ENCODE results near the gene ANKS1B. TPM values are rescaled to one million over a fixed set of nuclear protein-coding genes. Genes with fewer than 3 reads are reported as not detected.

Gene ANKS1B
- total and polyA plus RNA-seq, 4 experiments from 2014 or later: 0.28 to 0.55 TPM; not detected in 2

DNA sequence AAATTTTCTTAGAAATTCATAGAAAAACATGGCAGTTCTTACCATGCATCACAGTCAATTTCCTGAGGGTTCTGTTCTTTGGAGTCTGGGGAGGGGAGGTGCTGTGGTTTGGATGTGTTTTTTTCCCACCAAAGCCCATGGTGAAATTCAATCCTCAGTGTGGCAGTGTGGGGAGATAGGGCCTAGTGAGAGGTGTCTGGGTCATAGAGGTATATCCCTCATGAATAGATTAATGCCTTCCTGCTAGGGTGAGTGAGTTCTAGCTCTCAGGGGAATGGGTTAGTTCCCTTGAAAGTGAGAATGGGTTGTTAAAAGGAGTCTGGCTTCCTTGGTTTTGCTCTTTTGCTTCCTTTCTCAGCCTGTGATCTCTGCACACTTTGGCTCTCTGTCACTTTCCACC lies 1061.9 kb downstream of the ANKS1B start:
- Histone ChIP-seq H3K4me3 (ENCODE audit: low read length in 2 of 2) (no peak overlapping the region), H3K36me3 (ENCODE audit: insufficient read depth, low read length) (no peaks in the 10 kb centered on the region), H3K27me3 (ENCODE audit: insufficient read depth, low read length) (no peaks in the 10 kb centered on the region), H3K27ac (ENCODE audit: low read depth, low read length) (no peak overlapping the region), H3K9me3 (ENCODE audit: control insufficient read depth in 1 of 2, low read length in 2 of 2) (no peaks in the 10 kb centered on the region), H3K4me1 (ENCODE audit: insufficient read depth, low read length) (no peaks in the 10 kb centered on the region)
- Mint-ChIP-seq H3K4me1 (no peaks in the 10 kb centered on the region), H3K27me3 (peaks cover 8 to 19% of the 10 kb centered on the region in 2 donors), H3K9me3 (peaks cover 0 to 6% (median 0%) of the 10 kb centered on the region in 8 donors), H3K36me3 (no peaks in the 10 kb centered on the region), H3K4me3 (no peak overlapping the region), H3K27ac (no peak overlapping the region)
- no peak for DNase-seq
- intact Hi-C loops (cut with micrococcal nuclease): no loop called here
- POLR2A ChIA-PET (ENCODE audit: partially characterized antibody): no interaction called here
- CTCF ChIA-PET (ENCODE audit: partially characterized antibody): no interaction called here

DNA sequence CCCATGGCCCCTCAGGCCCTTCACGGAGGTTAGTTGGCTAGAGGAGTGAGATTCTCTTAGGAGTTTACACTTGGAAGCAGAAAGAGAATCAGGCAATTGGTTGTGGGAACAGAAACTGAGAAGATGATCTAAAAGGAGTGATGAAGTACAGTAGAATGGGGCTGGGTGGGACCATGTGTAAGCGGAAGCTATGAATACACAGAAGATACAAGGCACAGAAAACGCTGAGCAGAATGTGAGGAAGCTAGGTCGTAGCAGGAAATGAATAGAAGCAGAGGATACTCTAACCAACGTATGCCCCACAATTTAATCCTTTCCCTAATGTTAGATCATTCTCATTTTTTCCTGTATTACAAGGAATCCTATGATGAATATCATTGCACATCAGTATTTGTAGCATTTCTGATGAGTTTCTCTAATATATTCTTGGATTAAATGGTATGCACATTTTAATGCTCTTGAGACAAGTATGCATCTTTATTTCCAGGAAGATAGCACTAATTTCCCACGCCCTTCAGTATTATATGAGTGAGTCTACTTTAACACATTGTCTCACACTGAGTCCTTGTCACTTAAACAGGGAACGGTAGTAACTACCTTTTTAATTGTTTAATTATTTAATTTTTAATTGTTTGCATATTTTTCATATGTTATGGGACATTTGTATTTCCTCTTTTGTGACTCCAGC lies 1066.4 kb downstream of the ANKS1B start:
- Histone ChIP-seq H3K27me3 (ENCODE audit: insufficient read depth, low read length) (no peaks in the 10 kb centered on the region), H3K4me1 (ENCODE audit: insufficient read depth, low read length) (no peaks in the 10 kb centered on the region), H3K27ac (ENCODE audit: low read depth, low read length) (no peak overlapping the region), H3K9me3 (ENCODE audit: control insufficient read depth in 1 of 2, low read length in 2 of 2) (no peaks in the 10 kb centered on the region), H3K36me3 (ENCODE audit: insufficient read depth, low read length) (no peaks in the 10 kb centered on the region), H3K4me3 (ENCODE audit: low read length in 2 of 2) (no peak overlapping the region)
- Mint-ChIP-seq H3K4me1 (no peaks in the 10 kb centered on the region), H3K27ac (no peak overlapping the region), H3K4me3 (no peak overlapping the region), H3K36me3 (no peaks in the 10 kb centered on the region), H3K9me3 (peaks cover 0 to 7% (median 0%) of the 10 kb centered on the region in 8 donors), H3K27me3 (peaks cover 8 to 13% of the 10 kb centered on the region in 2 donors)
- CTCF ChIA-PET (ENCODE audit: partially characterized antibody): no interaction called here
- no peak for DNase-seq
- POLR2A ChIA-PET (ENCODE audit: partially characterized antibody): no interaction called here
- intact Hi-C loops (cut with micrococcal nuclease): no loop called here

- no peak overlapping the region for H3K4me3 Mint-ChIP-seq
- no peaks in the 10 kb centered on the region for H3K4me1 Mint-ChIP-seq
- ChIA-PET POLR2A (ENCODE audit: partially characterized antibody) (no interaction called here), CTCF (ENCODE audit: partially characterized antibody) (no interaction called here)
- peaks cover 6 to 8% of the 10 kb centered on the region in 2 donors for H3K27me3 Mint-ChIP-seq
- H3K36me3 Mint-ChIP-seq: no peaks in the 10 kb centered on the region
- intact Hi-C loops (cut with micrococcal nuclease): no loop called here
- no peak overlapping the region for H3K27ac Mint-ChIP-seq
- Histone ChIP-seq H3K9me3 (ENCODE audit: control insufficient read depth in 1 of 2, low read length in 2 of 2) (no peaks in the 10 kb centered on the region), H3K4me1 (ENCODE audit: insufficient read depth, low read length) (no peaks in the 10 kb centered on the region), H3K27me3 (ENCODE audit: insufficient read depth, low read length) (no peaks in the 10 kb centered on the region), H3K36me3 (ENCODE audit: insufficient read depth, low read length) (no peaks in the 10 kb centered on the region), H3K27ac (ENCODE audit: low read depth, low read length) (no peak overlapping the region), H3K4me3 (ENCODE audit: low read length in 2 of 2) (no peak overlapping the region)
- peaks cover 0 to 7% (median 0%) of the 10 kb centered on the region in 8 donors for H3K9me3 Mint-ChIP-seq
- DNase-seq: no peak
Observed at GRCh38 chr12:98916106-98916505, 1068.6 kb downstream of the ANKS1B start.

- Mint-ChIP-seq H3K4me1 (no peaks in the 10 kb centered on the region), H3K4me3 (no peak overlapping the region), H3K36me3 (no peaks in the 10 kb centered on the region), H3K27me3 (peaks cover 1 to 3% of the 10 kb centered on the region in 2 donors), H3K27ac (no peak overlapping the region), H3K9me3 (peaks cover 0 to 6% (median 0%) of the 10 kb centered on the region in 8 donors)
- Histone ChIP-seq H3K27me3 (ENCODE audit: insufficient read depth, low read length) (no peaks in the 10 kb centered on the region), H3K27ac (ENCODE audit: low read depth, low read length) (no peak overlapping the region), H3K9me3 (ENCODE audit: control insufficient read depth in 1 of 2, low read length in 2 of 2) (no peaks in the 10 kb centered on the region), H3K4me1 (ENCODE audit: insufficient read depth, low read length) (no peaks in the 10 kb centered on the region), H3K4me3 (ENCODE audit: low read length in 2 of 2) (no peak overlapping the region), H3K36me3 (ENCODE audit: insufficient read depth, low read length) (no peaks in the 10 kb centered on the region)
- intact Hi-C loops (cut with micrococcal nuclease): no loop called here
- ChIA-PET CTCF (ENCODE audit: partially characterized antibody) (interaction anchor here (0.7 kb wide), 1 partner anchor 29 kb away, joined by 4 read pairs; no protein-coding TSS in a partner anchor), POLR2A (ENCODE audit: partially characterized antibody) (no interaction called here)
- no peak for DNase-seq
Observed at GRCh38 chr12:98912401-98912974, 1072.2 kb downstream of the ANKS1B start.

DNA sequence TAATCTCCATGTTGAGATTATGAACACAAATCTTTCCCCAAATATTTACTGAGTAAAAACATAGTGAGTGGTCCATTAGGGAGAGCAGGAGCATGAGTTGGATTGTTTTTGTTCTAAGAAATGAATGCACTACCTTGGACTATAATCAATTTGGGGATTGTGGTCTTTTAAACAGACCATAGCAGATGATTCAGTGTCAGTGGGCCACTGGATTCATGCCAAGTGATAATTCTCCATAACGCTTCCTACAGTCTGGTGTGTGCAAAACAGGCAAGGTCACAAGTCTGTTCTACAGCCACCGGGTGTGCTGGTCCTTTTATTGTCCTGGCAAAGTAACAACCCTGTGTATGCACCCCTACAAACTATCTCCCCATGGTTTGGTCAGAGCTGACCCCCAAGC lies 1073.3 kb downstream of the ANKS1B start:
- no peak overlapping the region for H3K27ac Mint-ChIP-seq
- intact Hi-C loops (cut with micrococcal nuclease): no loop called here
- H3K9me3 Mint-ChIP-seq: peaks cover 0 to 6% (median 0%) of the 10 kb centered on the region in 8 donors
- CTCF ChIA-PET (ENCODE audit: partially characterized antibody): no interaction called here
- POLR2A ChIA-PET (ENCODE audit: partially characterized antibody): no interaction called here
- H3K27me3 Mint-ChIP-seq: peaks cover 1 to 3% of the 10 kb centered on the region in 2 donors
- H3K36me3 Mint-ChIP-seq: no peaks in the 10 kb centered on the region
- Histone ChIP-seq H3K4me3 (ENCODE audit: low read length in 2 of 2) (no peak overlapping the region), H3K9me3 (ENCODE audit: control insufficient read depth in 1 of 2, low read length in 2 of 2) (no peaks in the 10 kb centered on the region), H3K27ac (ENCODE audit: low read depth, low read length) (no peak overlapping the region), H3K36me3 (ENCODE audit: insufficient read depth, low read length) (no peaks in the 10 kb centered on the region), H3K4me1 (ENCODE audit: insufficient read depth, low read length) (no peaks in the 10 kb centered on the region), H3K27me3 (ENCODE audit: insufficient read depth, low read length) (no peaks in the 10 kb centered on the region)
- DNase-seq: no peak
- no peak overlapping the region for H3K4me3 Mint-ChIP-seq
- no peaks in the 10 kb centered on the region for H3K4me1 Mint-ChIP-seq

DNA sequence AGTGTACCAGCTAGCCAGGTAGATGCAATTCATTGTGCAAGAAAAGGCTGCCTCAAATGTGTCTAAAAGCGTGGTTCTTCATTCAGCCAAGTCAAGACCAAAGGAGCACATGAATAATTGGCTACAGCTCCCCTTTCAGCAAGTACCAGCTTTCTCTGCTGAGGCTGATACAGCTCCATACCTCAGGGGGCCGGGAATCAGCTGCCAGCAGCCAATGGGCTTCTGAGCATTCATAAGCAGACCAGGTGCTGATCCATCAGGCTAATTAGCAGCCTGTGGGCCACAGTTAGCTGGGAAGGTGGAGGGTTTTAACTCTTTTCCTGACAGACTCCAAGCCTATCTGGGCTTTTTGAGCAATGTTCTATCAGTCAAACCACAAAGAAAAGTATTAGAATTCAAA lies 1075.0 kb downstream of the ANKS1B start:
- H3K27ac ChIP-seq (ENCODE audit: low read depth, low read length): no peak overlapping the region
- H3K4me1 ChIP-seq (ENCODE audit: insufficient read depth, low read length): no peaks in the 10 kb centered on the region
- H3K27me3 Mint-ChIP-seq: peaks cover 1 to 2% of the 10 kb centered on the region in 2 donors
- H3K36me3 Mint-ChIP-seq: no peaks in the 10 kb centered on the region
- POLR2A ChIA-PET (ENCODE audit: partially characterized antibody): no interaction called here
- H3K4me3 ChIP-seq (ENCODE audit: low read length in 2 of 2): no peak overlapping the region
- no peak for DNase-seq
- intact Hi-C loops (cut with micrococcal nuclease): no loop called here
- no peaks in the 10 kb centered on the region for H3K36me3 ChIP-seq (ENCODE audit: insufficient read depth, low read length)
- H3K27ac Mint-ChIP-seq: no peak overlapping the region
- no peaks in the 10 kb centered on the region for H3K4me1 Mint-ChIP-seq
- H3K9me3 Mint-ChIP-seq: peaks cover 0 to 5% (median 0%) of the 10 kb centered on the region in 8 donors
- H3K27me3 ChIP-seq (ENCODE audit: insufficient read depth, low read length): no peaks in the 10 kb centered on the region
- CTCF ChIA-PET (ENCODE audit: partially characterized antibody): no interaction called here
- no peak overlapping the region for H3K4me3 Mint-ChIP-seq
- H3K9me3 ChIP-seq (ENCODE audit: control insufficient read depth in 1 of 2, low read length in 2 of 2): no peaks in the 10 kb centered on the region

DNA sequence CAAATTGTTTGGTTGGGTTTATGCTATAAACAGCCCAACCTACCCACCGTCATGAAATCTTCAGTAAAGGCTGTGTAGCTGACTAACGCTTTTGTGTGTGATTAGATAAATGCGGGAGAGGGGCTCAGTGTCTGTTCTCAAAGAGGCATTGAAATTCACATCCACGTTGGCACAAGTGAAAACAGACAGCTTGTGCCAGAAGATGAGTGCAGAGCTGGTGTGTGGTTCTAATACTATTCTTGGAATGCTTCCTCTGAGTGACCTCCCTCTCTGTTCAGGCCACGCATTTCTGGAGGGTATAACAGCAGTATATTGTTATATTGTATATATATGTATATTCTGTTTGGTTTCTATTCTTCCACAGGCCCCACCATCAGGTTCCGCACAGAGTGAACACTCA lies 1075.9 kb downstream of the ANKS1B start:
- no peaks in the 10 kb centered on the region for H3K9me3 ChIP-seq (ENCODE audit: control insufficient read depth in 1 of 2, low read length in 2 of 2)
- CTCF ChIA-PET (ENCODE audit: partially characterized antibody): no interaction called here
- H3K4me3 ChIP-seq (ENCODE audit: low read length in 2 of 2): no peak overlapping the region
- POLR2A ChIA-PET (ENCODE audit: partially characterized antibody): no interaction called here
- DNase-seq: no peak
- no peaks in the 10 kb centered on the region for H3K4me1 ChIP-seq (ENCODE audit: insufficient read depth, low read length)
- no peaks in the 10 kb centered on the region for H3K36me3 ChIP-seq (ENCODE audit: insufficient read depth, low read length)
- Mint-ChIP-seq H3K36me3 (no peaks in the 10 kb centered on the region), H3K27me3 (peaks cover 2% of the 10 kb centered on the region in 2 donors), H3K9me3 (peaks cover 0 to 3% (median 0%) of the 10 kb centered on the region in 8 donors), H3K27ac (no peak overlapping the region), H3K4me3 (no peak overlapping the region), H3K4me1 (no peaks in the 10 kb centered on the region)
- intact Hi-C loops (cut with micrococcal nuclease): no loop called here
- H3K27ac ChIP-seq (ENCODE audit: low read depth, low read length): no peak overlapping the region
- H3K27me3 ChIP-seq (ENCODE audit: insufficient read depth, low read length): no peaks in the 10 kb centered on the region

Data from CD4-positive, alpha-beta memory T cell (primary cell).